Calu3 (cell line): ENCODE results near the gene CALR3. TPM values are rescaled to one million over a fixed set of nuclear protein-coding genes. Genes with fewer than 3 reads are reported as not detected.
A peak's percentile ranks its signal among the peaks of the same experiment; 100 is the strongest.
"Not testable (repeated sequence)": the region's sequence is repeated elsewhere in the genome, so short reads cannot be mapped to it uniquely, and the experiment has no call there.

Source experiments
- BruUV-seq: library from RNA; stranded (reverse); fragments of 400-500 nt; replicated peaks from 2 replicates; lab custom pipeline; 2021; lab: Mats Ljungman, UMichigan
- CTCF ChIA-PET: fragments of 300-600 bp; sonication (Branson Sonifier 250); formaldehyde crosslinking; loops from one replicate; lab custom pipeline; 2022; ENCODE audit warnings: antibody characterized with exemption; lab: Charles Lee
- DNase-seq: peaks from one replicate; pipeline ENCODE4 v3.0.0; 2022
- H3K27ac Mint-ChIP-seq: one replicate; pipeline ENCODE4 v1.8.0; 2022; ENCODE audit warnings: mixed read lengths; ENCODE audit not compliant: unreplicated experiment
- H3K27me3 Mint-ChIP-seq: one replicate; pipeline ENCODE4 v1.8.0; 2022; ENCODE audit warnings: mixed read lengths; ENCODE audit not compliant: unreplicated experiment
- H3K36me3 Mint-ChIP-seq: one replicate; pipeline ENCODE4 v1.8.0; 2022; ENCODE audit warnings: mild to moderate bottlenecking, moderate library complexity, mixed read lengths; ENCODE audit not compliant: insufficient read depth, unreplicated experiment
- H3K4me1 Mint-ChIP-seq: one replicate; pipeline ENCODE4 v1.8.0; 2022; ENCODE audit warnings: mild to moderate bottlenecking, low read depth, mixed read lengths; ENCODE audit not compliant: unreplicated experiment
- H3K4me3 Mint-ChIP-seq: one replicate; pipeline ENCODE4 v1.8.0; 2022; ENCODE audit warnings: mild to moderate bottlenecking, low read depth, moderate library complexity, mixed read lengths; ENCODE audit not compliant: unreplicated experiment
- H3K9me3 Mint-ChIP-seq: one replicate; pipeline ENCODE4 v1.8.0; 2022; ENCODE audit warnings: low read depth, mixed read lengths; ENCODE audit not compliant: unreplicated experiment
- CTCF ChIP-seq: fragments of 200-600 bp; IDR thresholded peaks from one replicate; pipeline ENCODE4 v1.8.0; 2022; ENCODE audit warnings: antibody characterized with exemption; ENCODE audit not compliant: unreplicated experiment
- intact Hi-C: fragments of 100-400 bp; cut with micrococcal nuclease; formaldehyde crosslinking; loops from one replicate; pipeline ENCODE4 v1.10.0; 2022; ENCODE audit not compliant: unreplicated experiment
- total RNA-seq: library from RNA; stranded (reverse); gene quantifications from 2 replicates; pipeline ENCODE4 v1.2.3, GENCODE V29; 2022

The CALR3 gene
- total RNA-seq, 1 experiment from 2014 or later = not detected

GRCh38 chr19:16470541-16470910 is 25.4 kb downstream of the CALR3 start:
- Mint-ChIP-seq H3K9me3 (no peaks in the 10 kb centered on the region), H3K27me3 (no peaks in the 10 kb centered on the region), H3K27ac (no peak overlapping the region), H3K36me3 (peaks cover 8% of the 10 kb centered on the region), H3K4me3 (peak overlapping the region; percentile 75), H3K4me1 (peaks cover 24% of the 10 kb centered on the region)
- no TSS peak for BruUV-seq
- DNase-seq = no peak
- CTCF ChIA-PET = interaction anchor here (0.6 to 0.7 kb wide), 2 partner anchors 26 to 43 kb away, joined by 3 to 4 read pairs; partner anchors contain the start of genes C19orf44 and CALR3
- intact Hi-C loops = no loop called here
- no peak for TF ChIP-seq CTCF

- Mint-ChIP-seq H3K4me1 (peaks cover 38% of the 10 kb centered on the region), H3K36me3 (peaks cover 8% of the 10 kb centered on the region), H3K9me3 (no peaks in the 10 kb centered on the region), H3K4me3 (no peak overlapping the region), H3K27me3 (no peaks in the 10 kb centered on the region), H3K27ac (no peak overlapping the region)
- no peak for DNase-seq
- no TSS peak for BruUV-seq
- CTCF ChIA-PET = no interaction called here
- TF ChIP-seq CTCF = no peak
- intact Hi-C loops = no loop called here
Measured at GRCh38 chr19:16467581-16467980, 28.4 kb downstream of the CALR3 start.

- not testable (repeated sequence) for BruUV-seq, DNase-seq
Measured at GRCh38 chr19:16466802-16467427, 29.1 kb downstream of the CALR3 start.

GRCh38 chr19:16465239-16465638 is 30.7 kb downstream of the CALR3 start:
- CTCF ChIA-PET = no interaction called here
- Mint-ChIP-seq H3K9me3 (no peaks in the 10 kb centered on the region), H3K27ac (no peak overlapping the region), H3K27me3 (no peaks in the 10 kb centered on the region), H3K36me3 (no peaks in the 10 kb centered on the region), H3K4me1 (peaks cover 30% of the 10 kb centered on the region), H3K4me3 (no peak overlapping the region)
- no peak for TF ChIP-seq CTCF
- DNase-seq = no peak
- BruUV-seq = no TSS peak
- intact Hi-C loops = no loop called here

More at GRCh38 chr19:16466802-16467427, 29.1 kb downstream of the CALR3 start:
- intact Hi-C loops, H3K27ac Mint-ChIP-seq, H3K9me3 Mint-ChIP-seq, H3K36me3 Mint-ChIP-seq, H3K27me3 Mint-ChIP-seq, H3K4me3 Mint-ChIP-seq, CTCF ChIA-PET: not testable (repeated sequence)
- peaks cover 38% of the 10 kb centered on the region for H3K4me1 Mint-ChIP-seq

- CTCF ChIA-PET = interaction anchor here (0.5 to 0.6 kb wide), 2 partner anchors 252 to 1283 kb away, joined by 3 read pairs; no protein-coding TSS in a partner anchor
- Mint-ChIP-seq H3K36me3 (peaks cover 4% of the 10 kb centered on the region), H3K4me3 (no peak overlapping the region), H3K4me1 (peaks cover 20% of the 10 kb centered on the region), H3K27ac (no peak overlapping the region), H3K27me3 (no peaks in the 10 kb centered on the region), H3K9me3 (no peaks in the 10 kb centered on the region)
- no peak for DNase-seq
- intact Hi-C loops = no loop called here
- no TSS peak for BruUV-seq
- TF ChIP-seq CTCF = no peak
Measured at GRCh38 chr19:16463991-16464575, 31.9 kb downstream of the CALR3 start.
